ENCODE data around the gene SPDYE8. TPM values are rescaled to one million over a fixed set of nuclear protein-coding genes. Genes with fewer than 3 reads are reported as not detected.
"Not testable (repeated sequence)": the region's sequence is repeated elsewhere in the genome, so short reads cannot be mapped to it uniquely, and the experiment has no call there.

SPDYE8 gene
- total RNA-seq, 1 donor, result not detected

- DNase-seq (ENCODE audit: insufficient read length, low spot score, missing footprints); H3K79me2 ChIP-seq (ENCODE audit: insufficient read depth, low read length); H3K4me1 ChIP-seq (ENCODE audit: insufficient read depth, low read length); H2AFZ ChIP-seq (ENCODE audit: low read length); H3K9me3 ChIP-seq (ENCODE audit: low read depth, low read length); H4K20me1 ChIP-seq (ENCODE audit: insufficient read depth, low read length); H3K4me2 ChIP-seq (ENCODE audit: insufficient read depth, low read length); H3K27me3 ChIP-seq (ENCODE audit: insufficient read depth, low read length); H3K4me3 ChIP-seq (ENCODE audit: insufficient read depth, low read length); H3K36me3 ChIP-seq (ENCODE audit: insufficient read depth, low read length); H3K27ac ChIP-seq (ENCODE audit: low read depth, low read length): not testable (repeated sequence)
Measured at GRCh38 chr7:72990146-72990913, 39.2 kb downstream of the SPDYE8 start.

DNA sequence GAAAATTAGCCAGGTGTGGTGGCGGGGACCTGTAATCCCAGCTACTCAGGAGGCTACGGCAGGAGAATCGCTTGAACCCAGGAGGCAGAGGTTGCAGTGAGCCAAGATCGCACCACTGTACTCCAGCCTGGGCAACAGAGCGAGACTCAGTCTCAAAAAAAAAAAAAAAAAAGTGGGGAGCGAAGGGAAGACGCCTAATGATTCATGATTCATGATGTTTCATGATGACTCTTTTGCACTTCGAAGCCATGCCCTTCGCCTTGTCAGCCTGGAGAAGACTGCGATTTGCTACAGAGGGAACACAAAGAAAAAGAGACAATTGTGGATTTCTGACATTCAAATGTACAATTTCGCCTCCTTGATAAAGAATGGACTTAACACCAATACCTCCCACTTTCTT, 47.5 kb downstream of the SPDYE8 start:
- not testable (repeated sequence) for H3K27me3 ChIP-seq (ENCODE audit: insufficient read depth, low read length); H2AFZ ChIP-seq (ENCODE audit: low read length); H3K4me2 ChIP-seq (ENCODE audit: insufficient read depth, low read length); H3K36me3 ChIP-seq (ENCODE audit: insufficient read depth, low read length); H4K20me1 ChIP-seq (ENCODE audit: insufficient read depth, low read length); H3K4me1 ChIP-seq (ENCODE audit: insufficient read depth, low read length); H3K9me3 ChIP-seq (ENCODE audit: low read depth, low read length); H3K79me2 ChIP-seq (ENCODE audit: insufficient read depth, low read length); H3K27ac ChIP-seq (ENCODE audit: low read depth, low read length); DNase-seq (ENCODE audit: insufficient read length, low spot score, missing footprints); H3K4me3 ChIP-seq (ENCODE audit: insufficient read depth, low read length)

GRCh38 chr7:72980382-72980781, 49.2 kb downstream of the SPDYE8 start:
- H3K79me2 ChIP-seq (ENCODE audit: insufficient read depth, low read length); H2AFZ ChIP-seq (ENCODE audit: low read length); DNase-seq (ENCODE audit: insufficient read length, low spot score, missing footprints): not testable (repeated sequence)

DNA sequence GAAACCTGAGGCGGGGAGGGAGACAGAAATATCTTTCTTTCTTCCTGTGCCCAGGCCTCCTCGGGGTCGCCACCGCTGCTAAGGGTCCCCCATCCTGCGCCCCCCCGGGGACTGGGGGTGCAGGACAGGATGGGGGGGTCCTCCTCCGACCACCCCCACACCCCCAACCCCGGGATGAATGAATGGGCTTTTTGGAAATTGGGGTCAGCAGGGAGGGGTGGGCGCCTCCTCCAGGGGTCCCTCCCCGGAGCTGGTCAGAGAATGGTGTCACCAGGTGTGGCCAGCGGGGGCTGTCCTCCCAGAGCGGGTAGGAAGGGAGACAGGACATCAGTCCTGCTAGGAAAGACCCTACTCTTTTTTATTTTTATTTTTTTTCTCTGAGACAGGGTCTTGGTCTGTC, 53.1 kb downstream of the SPDYE8 start:
- H3K27me3 ChIP-seq (ENCODE audit: insufficient read depth, low read length); DNase-seq (ENCODE audit: insufficient read length, low spot score, missing footprints); H3K27ac ChIP-seq (ENCODE audit: low read depth, low read length); H3K36me3 ChIP-seq (ENCODE audit: insufficient read depth, low read length); H3K4me3 ChIP-seq (ENCODE audit: insufficient read depth, low read length); H4K20me1 ChIP-seq (ENCODE audit: insufficient read depth, low read length); H3K4me1 ChIP-seq (ENCODE audit: insufficient read depth, low read length); H3K4me2 ChIP-seq (ENCODE audit: insufficient read depth, low read length); H3K9me3 ChIP-seq (ENCODE audit: low read depth, low read length); H3K79me2 ChIP-seq (ENCODE audit: insufficient read depth, low read length); H2AFZ ChIP-seq (ENCODE audit: low read length): not testable (repeated sequence)

More at GRCh38 chr7:72980382-72980781, 49.2 kb downstream of the SPDYE8 start:
- H4K20me1 ChIP-seq (ENCODE audit: insufficient read depth, low read length); H3K36me3 ChIP-seq (ENCODE audit: insufficient read depth, low read length); H3K4me1 ChIP-seq (ENCODE audit: insufficient read depth, low read length); H3K9me3 ChIP-seq (ENCODE audit: low read depth, low read length); H3K4me3 ChIP-seq (ENCODE audit: insufficient read depth, low read length); H3K27ac ChIP-seq (ENCODE audit: low read depth, low read length); H3K4me2 ChIP-seq (ENCODE audit: insufficient read depth, low read length); H3K27me3 ChIP-seq (ENCODE audit: insufficient read depth, low read length): not testable (repeated sequence)

DNA sequence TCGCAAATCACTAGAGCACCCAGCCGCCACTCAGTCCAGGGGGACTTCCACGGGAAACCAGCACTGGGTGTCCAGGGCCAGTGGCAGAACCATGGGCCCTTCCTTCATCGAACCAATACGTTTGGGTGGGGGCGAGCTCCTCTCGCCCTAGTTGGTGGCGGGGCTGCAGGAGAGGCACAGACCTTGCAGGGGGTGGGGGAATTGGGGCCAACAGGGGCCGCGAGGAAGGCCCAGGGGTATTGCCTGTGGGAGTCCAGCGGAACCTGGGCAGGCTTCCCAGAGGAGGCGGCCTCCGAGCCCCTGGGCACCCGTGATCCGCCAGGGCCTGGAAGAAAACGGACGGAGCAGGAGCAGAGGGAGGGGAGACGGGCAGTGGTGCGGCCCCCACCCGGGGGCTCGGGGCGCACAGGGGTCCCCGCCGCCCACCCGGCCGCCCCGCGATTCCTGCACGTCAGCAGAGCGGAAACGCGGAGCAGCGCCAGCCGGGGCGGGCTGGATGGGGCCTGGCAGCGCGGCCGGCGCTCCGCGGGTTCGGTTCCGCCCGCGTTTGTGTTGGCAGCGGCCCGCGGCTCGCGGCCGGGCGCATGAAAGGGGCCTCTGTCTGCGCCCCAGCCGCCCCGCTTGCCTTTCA, 53.8 kb downstream of the SPDYE8 start:
- H3K27ac ChIP-seq (ENCODE audit: low read depth, low read length); H4K20me1 ChIP-seq (ENCODE audit: insufficient read depth, low read length); H3K27me3 ChIP-seq (ENCODE audit: insufficient read depth, low read length); H3K4me3 ChIP-seq (ENCODE audit: insufficient read depth, low read length); H3K4me2 ChIP-seq (ENCODE audit: insufficient read depth, low read length); DNase-seq (ENCODE audit: insufficient read length, low spot score, missing footprints); H3K4me1 ChIP-seq (ENCODE audit: insufficient read depth, low read length); H2AFZ ChIP-seq (ENCODE audit: low read length); H3K36me3 ChIP-seq (ENCODE audit: insufficient read depth, low read length); H3K9me3 ChIP-seq (ENCODE audit: low read depth, low read length); H3K79me2 ChIP-seq (ENCODE audit: insufficient read depth, low read length): not testable (repeated sequence)

GRCh38 chr7:72974781-72975180, 54.8 kb downstream of the SPDYE8 start:
- not testable (repeated sequence) for DNase-seq (ENCODE audit: insufficient read length, low spot score, missing footprints); H3K4me3 ChIP-seq (ENCODE audit: insufficient read depth, low read length)

DNA sequence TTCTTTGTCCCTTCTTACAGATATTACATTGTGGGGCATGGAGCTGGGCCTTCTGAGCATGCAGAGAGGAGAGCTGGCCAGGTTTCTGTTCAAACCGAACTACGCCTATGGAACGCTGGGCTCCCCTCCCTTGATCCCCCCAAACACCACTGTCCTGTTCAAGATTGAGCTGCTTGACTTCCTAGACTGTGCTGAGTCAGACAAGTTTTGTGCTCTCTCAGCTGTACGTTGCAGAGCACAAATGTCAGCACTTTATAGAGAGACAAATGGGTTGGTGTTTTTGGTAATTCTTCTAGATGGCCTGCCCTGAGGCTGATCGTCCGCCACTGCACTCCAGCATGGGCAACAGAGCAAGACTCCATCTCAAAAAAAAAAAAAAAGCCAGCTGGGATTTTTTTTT, 58.1 kb downstream of the SPDYE8 start:
- H3K79me2 ChIP-seq (ENCODE audit: insufficient read depth, low read length); H4K20me1 ChIP-seq (ENCODE audit: insufficient read depth, low read length); DNase-seq (ENCODE audit: insufficient read length, low spot score, missing footprints); H3K4me1 ChIP-seq (ENCODE audit: insufficient read depth, low read length); H2AFZ ChIP-seq (ENCODE audit: low read length); H3K27ac ChIP-seq (ENCODE audit: low read depth, low read length); H3K36me3 ChIP-seq (ENCODE audit: insufficient read depth, low read length); H3K4me3 ChIP-seq (ENCODE audit: insufficient read depth, low read length); H3K4me2 ChIP-seq (ENCODE audit: insufficient read depth, low read length); H3K27me3 ChIP-seq (ENCODE audit: insufficient read depth, low read length); H3K9me3 ChIP-seq (ENCODE audit: low read depth, low read length): not testable (repeated sequence)

More at GRCh38 chr7:72974781-72975180, 54.8 kb downstream of the SPDYE8 start:
- H2AFZ ChIP-seq (ENCODE audit: low read length); H3K27ac ChIP-seq (ENCODE audit: low read depth, low read length); H4K20me1 ChIP-seq (ENCODE audit: insufficient read depth, low read length); H3K9me3 ChIP-seq (ENCODE audit: low read depth, low read length); H3K4me1 ChIP-seq (ENCODE audit: insufficient read depth, low read length); H3K27me3 ChIP-seq (ENCODE audit: insufficient read depth, low read length); H3K79me2 ChIP-seq (ENCODE audit: insufficient read depth, low read length); H3K4me2 ChIP-seq (ENCODE audit: insufficient read depth, low read length); H3K36me3 ChIP-seq (ENCODE audit: insufficient read depth, low read length): not testable (repeated sequence)

All from osteoblast (primary cell).